GM12801 (cell line): ENCODE measurements around the gene IFITM1.

Experiments
- TF ChIP-seq, protein P1 (sequence below): IDR thresholded peaks from one replicate; pipeline ENCODE4 v1.5.1; 2011; ENCODE audit warnings: control low read depth; ENCODE audit not compliant: insufficient read length; ENCODE audit errors: extremely low read depth

The IFITM1 gene

DNA sequence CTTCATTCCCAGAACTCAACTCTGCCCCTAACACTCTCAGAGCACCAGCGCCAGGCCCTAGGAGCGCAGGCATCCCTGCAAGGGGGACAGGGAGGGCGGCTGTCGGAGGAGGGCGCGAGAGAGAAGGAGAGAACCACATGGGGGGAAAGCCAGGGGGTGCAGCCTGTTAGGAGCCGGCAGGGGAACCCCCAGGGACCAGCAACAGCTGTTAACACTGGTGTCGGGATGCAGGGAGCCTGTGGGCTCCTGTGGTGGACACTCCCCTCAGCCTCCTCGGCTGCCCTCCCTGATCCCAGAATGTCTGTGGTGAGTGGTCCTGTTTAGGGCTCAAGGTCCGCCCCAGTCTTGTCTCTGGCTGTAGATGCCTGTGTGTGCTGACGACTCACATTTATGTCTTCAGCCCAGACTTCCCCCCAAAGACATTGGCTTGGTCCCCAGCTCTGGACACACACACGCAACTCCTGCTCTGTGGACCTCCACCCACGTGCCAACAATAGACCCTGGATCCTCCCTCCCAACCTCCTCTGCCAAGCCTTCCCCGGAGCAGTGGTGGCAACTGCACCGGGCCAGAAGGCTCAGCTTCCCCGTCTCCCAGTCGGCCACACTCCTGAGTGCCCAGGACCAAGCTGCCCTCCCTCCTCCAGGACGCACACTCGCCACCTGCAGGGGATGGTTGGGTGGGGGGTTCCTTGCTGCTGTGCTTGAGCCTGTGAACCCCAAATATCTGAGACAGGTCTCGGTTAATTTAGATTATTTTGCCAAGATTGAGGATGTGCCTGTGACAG lies 13.7 kb upstream of the IFITM1 start:
- TF ChIP-seq, protein P1, sequence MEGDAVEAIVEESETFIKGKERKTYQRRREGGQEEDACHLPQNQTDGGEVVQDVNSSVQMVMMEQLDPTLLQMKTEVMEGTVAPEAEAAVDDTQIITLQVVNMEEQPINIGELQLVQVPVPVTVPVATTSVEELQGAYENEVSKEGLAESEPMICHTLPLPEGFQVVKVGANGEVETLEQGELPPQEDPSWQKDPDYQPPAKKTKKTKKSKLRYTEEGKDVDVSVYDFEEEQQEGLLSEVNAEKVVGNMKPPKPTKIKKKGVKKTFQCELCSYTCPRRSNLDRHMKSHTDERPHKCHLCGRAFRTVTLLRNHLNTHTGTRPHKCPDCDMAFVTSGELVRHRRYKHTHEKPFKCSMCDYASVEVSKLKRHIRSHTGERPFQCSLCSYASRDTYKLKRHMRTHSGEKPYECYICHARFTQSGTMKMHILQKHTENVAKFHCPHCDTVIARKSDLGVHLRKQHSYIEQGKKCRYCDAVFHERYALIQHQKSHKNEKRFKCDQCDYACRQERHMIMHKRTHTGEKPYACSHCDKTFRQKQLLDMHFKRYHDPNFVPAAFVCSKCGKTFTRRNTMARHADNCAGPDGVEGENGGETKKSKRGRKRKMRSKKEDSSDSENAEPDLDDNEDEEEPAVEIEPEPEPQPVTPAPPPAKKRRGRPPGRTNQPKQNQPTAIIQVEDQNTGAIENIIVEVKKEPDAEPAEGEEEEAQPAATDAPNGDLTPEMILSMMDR: no peak

DNA sequence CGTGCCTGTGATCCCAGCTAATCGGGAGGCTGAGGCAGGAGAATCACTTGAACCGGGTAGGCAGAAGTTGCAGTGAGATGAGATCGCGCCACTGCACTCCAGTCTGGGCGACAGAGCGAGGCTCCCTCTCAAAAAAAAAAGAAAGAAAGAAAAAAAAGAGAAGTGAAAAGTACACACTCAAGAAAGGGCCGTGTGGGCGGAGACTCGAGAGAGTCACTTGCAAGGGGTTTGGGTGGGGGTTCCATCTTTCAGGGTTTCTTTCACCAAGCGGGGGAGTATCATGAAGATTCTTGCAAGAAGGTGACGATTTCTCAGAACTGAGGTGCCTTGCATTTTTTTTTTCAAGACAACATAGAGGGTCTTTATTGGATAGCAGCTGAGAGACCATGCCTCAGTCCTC lies 10.5 kb upstream of the IFITM1 start:
- TF ChIP-seq, protein P1: no peak

DNA sequence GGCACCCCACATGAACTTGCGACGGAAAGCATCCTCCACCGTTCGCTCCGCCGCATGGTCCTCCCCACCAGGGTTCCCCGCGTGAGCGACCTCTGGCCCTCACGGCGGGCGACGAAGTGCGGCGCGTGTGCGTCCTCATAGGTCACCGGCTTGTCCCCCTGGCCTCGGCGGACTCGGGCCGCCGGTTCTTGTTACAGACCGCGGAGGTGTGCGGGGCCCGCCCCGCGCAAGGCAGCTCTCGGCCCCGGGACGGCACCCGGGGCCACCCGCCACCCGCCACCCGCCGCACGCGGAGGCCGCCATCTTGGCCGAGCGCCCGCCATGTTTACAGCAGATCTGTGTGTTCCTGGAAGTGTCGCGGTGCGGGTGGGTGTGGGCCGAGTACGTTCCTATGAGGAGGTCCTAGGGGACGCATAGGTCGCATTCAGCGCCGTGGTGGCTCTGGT lies 9.8 kb upstream of the IFITM1 start:
- TF ChIP-seq, protein P1: no peak

- TF ChIP-seq, protein P1: no peak
Measured at GRCh38 chr11:304915-305843, 8.7 kb upstream of the IFITM1 start.

DNA sequence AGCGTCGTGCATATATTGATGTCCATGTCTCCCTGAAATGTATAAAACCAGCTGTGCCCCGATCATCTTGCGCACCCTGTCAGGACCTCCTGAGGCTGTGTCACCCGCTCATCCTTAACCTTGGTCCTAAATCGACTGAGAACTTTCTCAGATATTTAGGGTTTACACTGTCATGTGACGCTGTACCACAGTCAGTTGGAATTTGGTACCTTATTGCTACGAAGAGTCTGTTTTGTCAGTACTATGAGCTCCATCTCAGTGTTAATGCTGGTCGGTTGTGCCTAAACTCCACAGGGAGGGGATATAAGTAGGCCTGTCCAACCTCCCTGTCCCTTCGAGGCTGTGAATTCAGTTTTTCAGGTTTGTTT lies 8.0 kb upstream of the IFITM1 start:
- TF ChIP-seq, protein P1: no peak

GRCh38 chr11:306645-307371 lies 7.0 kb upstream of the IFITM1 start:
- TF ChIP-seq, protein P1: no peak
